ENCODE data around the gene DNAI4.

Gene DNAI4

GRCh38 chr1:66774438-66774837 lies 150.2 kb downstream of the DNAI4 start:
- FAIRE-seq (no peak), DNase-seq (ENCODE audit: extremely low spot score, insufficient read length, low read depth) (no peak)

- no peak for FAIRE-seq
- no peak for DNase-seq (ENCODE audit: extremely low spot score, insufficient read length, low read depth)
Observed at GRCh38 chr1:66773227-66773626, 151.4 kb downstream of the DNAI4 start.

- FAIRE-seq, result no peak
- DNase-seq (ENCODE audit: extremely low spot score, insufficient read length, low read depth), result no peak
Observed at GRCh38 chr1:66770694-66771093, 154.0 kb downstream of the DNAI4 start.

- FAIRE-seq, result no peak
- DNase-seq (ENCODE audit: extremely low spot score, insufficient read length, low read depth), result no peak
Observed at GRCh38 chr1:66770240-66770639, 154.4 kb downstream of the DNAI4 start.

GRCh38 chr1:66769512-66770229 lies 155.0 kb downstream of the DNAI4 start:
- no peak for DNase-seq (ENCODE audit: extremely low spot score, insufficient read length, low read depth)
- FAIRE-seq, result peak; percentile 21

- no peak for FAIRE-seq
Observed at GRCh38 chr1:66768965-66769364, 155.7 kb downstream of the DNAI4 start.

GRCh38 chr1:66767626-66768025 lies 157.0 kb downstream of the DNAI4 start:
- no peak for FAIRE-seq

More at GRCh38 chr1:66768965-66769364, 155.7 kb downstream of the DNAI4 start:
- DNase-seq (ENCODE audit: extremely low spot score, insufficient read length, low read depth), result no peak

GRCh38 chr1:66764994-66765578 lies 159.6 kb downstream of the DNAI4 start:
- peak; percentile 23 for DNase-seq (ENCODE audit: extremely low spot score, insufficient read length, low read depth)
- peak; percentile 85 for FAIRE-seq

More at GRCh38 chr1:66767626-66768025, 157.0 kb downstream of the DNAI4 start:
- no peak for DNase-seq (ENCODE audit: extremely low spot score, insufficient read length, low read depth)

Measured in GM18507 (cell line).